Endometrium (tissue), 2 donors: ENCODE measurements around the gene AKAP1.
"Not testable (repeated sequence)": the region's sequence is repeated elsewhere in the genome, so short reads cannot be mapped to it uniquely, and the experiment has no call there.

ENCODE experiments used
- FAIRE-seq: peaks from 2 replicates; lab custom pipeline; 2012; peaks lifted over from hg19 to GRCh38; lab: Jason Lieb, UNC
- donor health status: control.
- donor health status: control.

The AKAP1 gene

GRCh38 chr17:57075193-57075592 lies 9.9 kb upstream of the AKAP1 start:
- FAIRE-seq: no peak

GRCh38 chr17:57075785-57076184 lies 9.3 kb upstream of the AKAP1 start:
- no peak for FAIRE-seq

GRCh38 chr17:57077000-57077399 lies 8.0 kb upstream of the AKAP1 start:
- FAIRE-seq: no peak

- no peak for FAIRE-seq
These were observed 6.8 kb upstream of the AKAP1 start for GRCh38 chr17:57078274-57078673.

GRCh38 chr17:57080718-57081117 lies 4.3 kb upstream of the AKAP1 start:
- no peak for FAIRE-seq

- FAIRE-seq: no peak
These were observed 2.6 kb upstream of the AKAP1 start for GRCh38 chr17:57082441-57082840.

GRCh38 chr17:57084361-57084801 lies 665 bp upstream of the AKAP1 start:
- no peak for FAIRE-seq

- no peak for FAIRE-seq
These were observed 512 bp downstream of the AKAP1 start for GRCh38 chr17:57085448-57086068.

- no peak for FAIRE-seq
These were observed 1.3 kb downstream of the AKAP1 start for GRCh38 chr17:57086069-57086930.

- no peak for FAIRE-seq
These were observed 3.3 kb downstream of the AKAP1 start for GRCh38 chr17:57088298-57088697.

GRCh38 chr17:57089391-57089790 lies 4.3 kb downstream of the AKAP1 start:
- FAIRE-seq: no peak

GRCh38 chr17:57090560-57091185 lies 5.6 kb downstream of the AKAP1 start:
- no peak for FAIRE-seq

- no peak for FAIRE-seq
These were observed 6.2 kb downstream of the AKAP1 start for GRCh38 chr17:57091186-57091618.

- FAIRE-seq: no peak
These were observed 7.1 kb downstream of the AKAP1 start for GRCh38 chr17:57092171-57092570.

GRCh38 chr17:57092779-57093178 lies 7.7 kb downstream of the AKAP1 start:
- FAIRE-seq: no peak

GRCh38 chr17:57096472-57097202 lies 11.6 kb downstream of the AKAP1 start:
- FAIRE-seq: no peak

GRCh38 chr17:57097832-57098421 lies 12.9 kb downstream of the AKAP1 start:
- FAIRE-seq: no peak

GRCh38 chr17:57099165-57099564 lies 14.1 kb downstream of the AKAP1 start:
- no peak for FAIRE-seq

- FAIRE-seq: no peak
These were observed 17.1 kb downstream of the AKAP1 start for GRCh38 chr17:57102122-57102521.

GRCh38 chr17:57102660-57103059 lies 17.6 kb downstream of the AKAP1 start:
- FAIRE-seq: not testable (repeated sequence)

GRCh38 chr17:57104461-57105175 lies 19.6 kb downstream of the AKAP1 start:
- no peak for FAIRE-seq
